Keratinocyte (primary cell): ENCODE data around the gene CELSR1. TPM values are rescaled to one million over a fixed set of nuclear protein-coding genes. Genes with fewer than 3 reads are reported as not detected.

Experiments used
- DNase-seq: peaks from one replicate; pipeline ENCODE4 v3.0.0-alpha.2; 2011; ENCODE audit warnings: low read depth, missing footprints, low spot score
- FAIRE-seq: peaks from 2 replicates; lab custom pipeline; 2011; peaks lifted over from hg19 to GRCh38; lab: Jason Lieb, UNC
- H2AFZ ChIP-seq: 2 replicates; pipeline ENCODE4 v1.6.0; 2012; ENCODE audit warnings: low read length, control low read depth, inconsistent platforms; ENCODE audit not compliant: control insufficient read depth
- H3K27ac ChIP-seq: 2 replicates; pipeline ENCODE4 v1.5.1; 2011; ENCODE audit warnings: low read length; ENCODE audit not compliant: control insufficient read depth, insufficient read depth
- H3K27me3 ChIP-seq: 3 replicates; pipeline ENCODE4 v1.6.0; 2011; ENCODE audit warnings: low read length; ENCODE audit not compliant: control insufficient read depth, insufficient read depth; ENCODE audit errors: extremely low read depth
- H3K36me3 ChIP-seq, 2 experiments: 2 replicates in 1 of 2; 3 replicates in 1 of 2; pipeline ENCODE4 v1.5.1; 2011; ENCODE audit warnings: low read length in 2 of 2, mild to moderate bottlenecking in 1 of 2; ENCODE audit not compliant: control insufficient read depth in 2 of 2, insufficient read depth in 2 of 2; ENCODE audit errors: extremely low read depth in 1 of 2
- H3K4me1 ChIP-seq: 3 replicates; pipeline ENCODE4 v1.5.1; 2011; ENCODE audit warnings: low read length; ENCODE audit not compliant: control insufficient read depth, insufficient read depth; ENCODE audit errors: extremely low read depth
- H3K4me2 ChIP-seq: 3 replicates; pipeline ENCODE4 v1.6.0; 2011; ENCODE audit warnings: low read depth, low read length; ENCODE audit not compliant: control insufficient read depth, insufficient read depth; ENCODE audit errors: extremely low read depth
- H3K4me3 ChIP-seq, 3 experiments: fragments of 200-600 bp in 1 of 3; sonication (generic) in 1 of 3; 2 replicates in 2 of 3; 3 replicates in 1 of 3; pipeline ENCODE4 v1.5.1; 2011 to 2016; ENCODE audit warnings: low read length in 3 of 3, mild to moderate bottlenecking in 3 of 3, control low read depth in 2 of 3, inconsistent platforms in 1 of 3, low read depth in 1 of 3, mixed read lengths in 1 of 3, mixed run types in 1 of 3, moderate library complexity in 1 of 3; ENCODE audit not compliant: control insufficient read depth in 2 of 3, insufficient read depth in 2 of 3; ENCODE audit errors: extremely low read depth in 1 of 3
- H3K79me2 ChIP-seq: 2 replicates; pipeline ENCODE4 v1.6.0; 2012; ENCODE audit warnings: low read length; ENCODE audit not compliant: control insufficient read depth, insufficient read depth
- H3K9ac ChIP-seq: 3 replicates; pipeline ENCODE4 v1.6.0; 2011; ENCODE audit warnings: low read length; ENCODE audit not compliant: control insufficient read depth, insufficient read depth; ENCODE audit errors: extremely low read depth
- H3K9me1 ChIP-seq: 3 replicates; pipeline ENCODE4 v1.6.0; 2011; ENCODE audit warnings: low read length; ENCODE audit not compliant: control insufficient read depth, insufficient read depth; ENCODE audit errors: extremely low read depth
- H3K9me3 ChIP-seq: 2 replicates; pipeline ENCODE4 v1.5.1; 2012; ENCODE audit warnings: low read depth, low read length; ENCODE audit not compliant: control insufficient read depth
- H4K20me1 ChIP-seq: 3 replicates; pipeline ENCODE4 v1.6.0; 2011; ENCODE audit warnings: low read length; ENCODE audit not compliant: control insufficient read depth, insufficient read depth; ENCODE audit errors: extremely low read depth
- EZH2 ChIP-seq: IDR thresholded peaks from one replicate; pipeline ENCODE4 v1.6.1; 2012; ENCODE audit warnings: inconsistent platforms, mild to moderate bottlenecking, low read length, moderate library complexity
- dilution Hi-C: fragments of 300-500 bp; cut with MboI; formaldehyde crosslinking; loops from one replicate; pipeline ENCODE4 v1.7.0; 2020; ENCODE audit warnings: low sequenced_read_pairs; ENCODE audit not compliant: extremely low pct_ligation_motif_present
- polyA plus RNA-seq, 5 experiments: library from polyadenylated mRNA; depleted of rRNA in 3 of 5; stranded (reverse) in 3 of 5; stranded (forward) in 1 of 5; unstranded in 1 of 5; fragments of >200 nt; gene quantifications; 1 replicate in 1 of 5; 2 replicates in 3 of 5; 3 replicates in 1 of 5; pipeline versions ENCODE4 v1.2.1 to v1.2.3, GENCODE V29; 2011 to 2012; ENCODE audit warnings: missing spikeins in 2 of 5, low read depth in 1 of 5, low replicate concordance in 1 of 5
- TF ChIP-seq, protein P1 (sequence below), 3 experiments: IDR thresholded peaks in 1 of 3; conservative IDR thresholded peaks in 1 of 3; optimal IDR thresholded peaks in 1 of 3; 2 replicates in 2 of 3; 3 replicates in 1 of 3; pipeline versions ENCODE3 to v1.5.1; 2011; ENCODE audit warnings: low read length in 3 of 3, mild to moderate bottlenecking in 3 of 3, moderate library complexity in 2 of 3, control low read depth in 1 of 3, inconsistent platforms in 1 of 3; ENCODE audit not compliant: insufficient read depth in 2 of 3; ENCODE audit errors: extremely low read depth in 1 of 3

CELSR1 gene
- polyA plus RNA-seq, 1 donor (not counting 4 experiments of a cell fraction or from before 2014, with no cell fraction given), result 16.1 TPM

DNA sequence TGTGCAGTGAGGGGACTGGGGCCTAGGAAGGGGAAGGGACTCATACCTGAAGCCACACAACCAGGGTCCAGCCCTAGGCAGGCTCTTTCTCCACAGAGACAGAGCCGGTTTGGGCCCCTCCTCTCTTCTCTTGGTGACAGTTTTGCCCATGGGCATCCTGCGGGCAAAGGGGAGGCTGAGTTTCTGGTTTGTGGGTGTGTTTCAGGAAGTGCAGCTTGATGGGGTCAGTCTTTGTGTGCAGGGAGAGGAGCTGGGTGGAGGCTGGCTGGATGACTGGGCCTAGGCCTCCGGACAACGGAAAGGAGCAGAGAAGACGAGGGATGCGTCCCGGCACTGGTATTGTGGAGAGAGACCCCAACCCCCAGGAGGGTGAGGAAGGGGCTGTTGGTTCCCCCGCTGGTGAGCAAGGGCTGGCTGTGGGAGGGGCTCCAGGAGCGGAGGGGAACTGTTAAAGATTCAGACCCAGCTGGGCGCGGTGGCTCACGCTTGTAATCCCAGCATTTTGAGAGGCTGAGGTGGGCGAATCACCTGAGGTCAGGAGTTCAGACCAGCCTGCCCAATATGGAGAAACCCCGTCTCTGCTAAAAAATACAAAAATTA lies 23.4 kb upstream of the CELSR1 start:
- Histone ChIP-seq H3K4me1 (peaks cover 25% of the 10 kb centered on the region), H3K79me2 (no peaks in the 10 kb centered on the region), H3K27me3 (no peaks in the 10 kb centered on the region), H3K9me3 (no peaks in the 10 kb centered on the region), H2AFZ (no peak overlapping the region), H3K27ac (no peak overlapping the region), H4K20me1 (no peaks in the 10 kb centered on the region), H3K9me1 (no peaks in the 10 kb centered on the region), H3K4me2 (no peak overlapping the region), H3K9ac (no peak overlapping the region), H3K36me3 (no peaks in the 10 kb centered on the region), H3K4me3 (no peak overlapping the region)
- no peak for DNase-seq
- FAIRE-seq, result no peak
- no peak for TF ChIP-seq EZH2
- TF ChIP-seq, protein P1, sequence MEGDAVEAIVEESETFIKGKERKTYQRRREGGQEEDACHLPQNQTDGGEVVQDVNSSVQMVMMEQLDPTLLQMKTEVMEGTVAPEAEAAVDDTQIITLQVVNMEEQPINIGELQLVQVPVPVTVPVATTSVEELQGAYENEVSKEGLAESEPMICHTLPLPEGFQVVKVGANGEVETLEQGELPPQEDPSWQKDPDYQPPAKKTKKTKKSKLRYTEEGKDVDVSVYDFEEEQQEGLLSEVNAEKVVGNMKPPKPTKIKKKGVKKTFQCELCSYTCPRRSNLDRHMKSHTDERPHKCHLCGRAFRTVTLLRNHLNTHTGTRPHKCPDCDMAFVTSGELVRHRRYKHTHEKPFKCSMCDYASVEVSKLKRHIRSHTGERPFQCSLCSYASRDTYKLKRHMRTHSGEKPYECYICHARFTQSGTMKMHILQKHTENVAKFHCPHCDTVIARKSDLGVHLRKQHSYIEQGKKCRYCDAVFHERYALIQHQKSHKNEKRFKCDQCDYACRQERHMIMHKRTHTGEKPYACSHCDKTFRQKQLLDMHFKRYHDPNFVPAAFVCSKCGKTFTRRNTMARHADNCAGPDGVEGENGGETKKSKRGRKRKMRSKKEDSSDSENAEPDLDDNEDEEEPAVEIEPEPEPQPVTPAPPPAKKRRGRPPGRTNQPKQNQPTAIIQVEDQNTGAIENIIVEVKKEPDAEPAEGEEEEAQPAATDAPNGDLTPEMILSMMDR (optimal IDR thresholded peaks at IDR 0.05 in 1 of 3, IDR thresholded peaks at IDR 0.05 in 1 of 3, conservative IDR thresholded peaks at IDR 0.05 in 1 of 3; ENCODE audit: extremely low read depth in 1 of 3, insufficient read depth in 2 of 3, low read length in 3 of 3), result no peak
- dilution Hi-C loops, result no loop called here

DNA sequence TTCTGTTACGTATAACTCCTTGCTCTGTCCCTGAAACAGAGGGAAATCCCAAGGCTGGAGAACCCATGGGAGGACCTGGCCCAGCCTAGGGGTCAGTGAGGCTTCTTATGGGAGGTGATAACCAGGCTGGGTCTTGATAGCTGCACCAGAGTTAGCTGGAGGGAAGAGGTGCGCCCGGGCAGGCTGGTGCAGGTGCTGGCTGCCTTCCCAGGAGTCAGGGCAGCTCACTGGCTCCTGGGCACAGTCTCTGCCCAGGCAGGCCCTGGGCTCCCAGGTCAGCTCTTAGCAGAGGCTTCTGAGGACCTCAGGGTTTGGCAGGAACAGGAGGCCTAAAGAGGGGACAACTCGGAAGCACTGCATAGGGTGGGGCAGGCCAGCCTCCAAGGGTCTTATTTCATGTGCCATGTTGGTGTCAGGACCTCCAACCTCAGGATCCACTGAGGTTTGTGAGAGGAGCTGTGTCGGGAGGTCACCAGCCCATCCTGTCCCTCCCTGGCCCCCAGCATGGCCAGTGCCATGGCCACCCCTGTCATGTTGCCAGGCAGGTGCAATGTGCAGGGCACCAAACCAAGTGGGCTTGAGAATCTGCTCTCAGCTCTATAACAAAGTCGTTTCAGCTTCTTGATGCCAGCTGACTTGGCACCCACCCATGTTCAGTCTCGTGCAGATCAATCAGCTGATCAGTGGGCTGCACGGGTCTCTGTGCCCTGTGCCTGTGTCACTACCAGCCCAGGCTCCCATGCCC lies 20.5 kb upstream of the CELSR1 start:
- H3K9me1 ChIP-seq, result no peaks in the 10 kb centered on the region
- DNase-seq, result no peak
- peaks cover 4% of the 10 kb centered on the region for H3K9me3 ChIP-seq
- H3K27ac ChIP-seq, result no peak overlapping the region
- H3K79me2 ChIP-seq, result no peaks in the 10 kb centered on the region
- FAIRE-seq, result peak; percentile 81
- H3K4me1 ChIP-seq, result peaks cover 15% of the 10 kb centered on the region
- H2AFZ ChIP-seq, result no peak overlapping the region
- no peaks in the 10 kb centered on the region for H4K20me1 ChIP-seq
- H3K9ac ChIP-seq, result no peak overlapping the region
- dilution Hi-C loops, result no loop called here
- no peaks in the 10 kb centered on the region for H3K27me3 ChIP-seq
- H3K36me3 ChIP-seq, result no peaks in the 10 kb centered on the region
- no peak for TF ChIP-seq EZH2
- TF ChIP-seq, protein P1 (optimal IDR thresholded peaks at IDR 0.05 in 1 of 3, IDR thresholded peaks at IDR 0.05 in 1 of 3, conservative IDR thresholded peaks at IDR 0.05 in 1 of 3; ENCODE audit: extremely low read depth in 1 of 3, insufficient read depth in 2 of 3, low read length in 3 of 3), result no peak
- peak overlapping the region; percentile 77 for H3K4me2 ChIP-seq
- H3K4me3 ChIP-seq, result peak overlapping the region in 1 of 3 experiments; percentile 15
